ENCODE measurements around the gene SORT1. TPM values are rescaled to one million over a fixed set of nuclear protein-coding genes. Genes with fewer than 3 reads are reported as not detected.

SORT1 gene
- total and polyA plus RNA-seq, 2 donors: 3.6 to 10.3 TPM

GRCh38 chr1:109432336-109432735 lies 34.6 kb upstream of the SORT1 start:
- H3K9me3 ChIP-seq (ENCODE audit: control insufficient read depth in 2 of 2, insufficient read depth in 1 of 2, low read length in 1 of 2): peaks cover 0 to 6% of the 10 kb centered on the region in 2 donors
- H3K4me1 ChIP-seq (ENCODE audit: control insufficient read depth in 2 of 2, insufficient read depth in 2 of 2, low read length in 2 of 2): no peaks in the 10 kb centered on the region
- DNase-seq (ENCODE audit: low read depth in 6 of 9, low spot score in 9 of 9): no peak
- H3K27me3 ChIP-seq (ENCODE audit: control insufficient read depth in 2 of 2, insufficient read depth in 1 of 2, low read length in 1 of 2): no peaks in the 10 kb centered on the region
- no peaks in the 10 kb centered on the region for H3K36me3 ChIP-seq (ENCODE audit: control insufficient read depth in 2 of 2, insufficient read depth in 2 of 2, low read length in 1 of 2)
- no peak overlapping the region for H3K4me3 ChIP-seq (ENCODE audit: low read length in 2 of 2)
- H3K27ac ChIP-seq (ENCODE audit: low read depth in 1 of 2, low read length in 1 of 2): no peak overlapping the region

DNA sequence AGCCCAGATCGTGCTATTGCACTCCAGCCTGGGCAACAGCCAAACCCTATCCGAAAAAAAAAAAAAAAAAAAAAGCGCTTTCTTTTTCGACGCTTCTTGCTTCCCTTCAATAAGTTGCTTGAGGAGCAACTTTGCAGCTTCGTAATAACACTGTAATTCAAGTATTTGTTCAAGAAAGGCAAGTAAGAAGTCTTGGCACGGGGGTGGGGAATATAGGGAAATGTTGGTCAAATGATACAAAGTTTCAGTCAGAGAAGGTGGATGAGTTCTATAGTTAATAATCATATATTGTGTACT lies 29.4 kb upstream of the SORT1 start:
- 10% methylated on average over 7 of the region's 7 CpGs for WGBS
- no peak for DNase-seq (ENCODE audit: low read depth in 6 of 9, low spot score in 9 of 9)
- no peaks in the 10 kb centered on the region for H3K27me3 ChIP-seq (ENCODE audit: control insufficient read depth in 2 of 2, insufficient read depth in 1 of 2, low read length in 1 of 2)
- peak overlapping the region in 1 of 2 donors; percentile 96 for H3K27ac ChIP-seq (ENCODE audit: low read depth in 1 of 2, low read length in 1 of 2)
- no peaks in the 10 kb centered on the region for H3K9me3 ChIP-seq (ENCODE audit: control insufficient read depth in 2 of 2, insufficient read depth in 1 of 2, low read length in 1 of 2)
- no peaks in the 10 kb centered on the region for H3K36me3 ChIP-seq (ENCODE audit: control insufficient read depth in 2 of 2, insufficient read depth in 2 of 2, low read length in 1 of 2)
- H3K4me1 ChIP-seq (ENCODE audit: control insufficient read depth in 2 of 2, insufficient read depth in 2 of 2, low read length in 2 of 2): peaks cover 7 to 14% of the 10 kb centered on the region in 2 donors
- H3K4me3 ChIP-seq (ENCODE audit: low read length in 2 of 2): peak overlapping the region; percentile 92 to 96

DNA sequence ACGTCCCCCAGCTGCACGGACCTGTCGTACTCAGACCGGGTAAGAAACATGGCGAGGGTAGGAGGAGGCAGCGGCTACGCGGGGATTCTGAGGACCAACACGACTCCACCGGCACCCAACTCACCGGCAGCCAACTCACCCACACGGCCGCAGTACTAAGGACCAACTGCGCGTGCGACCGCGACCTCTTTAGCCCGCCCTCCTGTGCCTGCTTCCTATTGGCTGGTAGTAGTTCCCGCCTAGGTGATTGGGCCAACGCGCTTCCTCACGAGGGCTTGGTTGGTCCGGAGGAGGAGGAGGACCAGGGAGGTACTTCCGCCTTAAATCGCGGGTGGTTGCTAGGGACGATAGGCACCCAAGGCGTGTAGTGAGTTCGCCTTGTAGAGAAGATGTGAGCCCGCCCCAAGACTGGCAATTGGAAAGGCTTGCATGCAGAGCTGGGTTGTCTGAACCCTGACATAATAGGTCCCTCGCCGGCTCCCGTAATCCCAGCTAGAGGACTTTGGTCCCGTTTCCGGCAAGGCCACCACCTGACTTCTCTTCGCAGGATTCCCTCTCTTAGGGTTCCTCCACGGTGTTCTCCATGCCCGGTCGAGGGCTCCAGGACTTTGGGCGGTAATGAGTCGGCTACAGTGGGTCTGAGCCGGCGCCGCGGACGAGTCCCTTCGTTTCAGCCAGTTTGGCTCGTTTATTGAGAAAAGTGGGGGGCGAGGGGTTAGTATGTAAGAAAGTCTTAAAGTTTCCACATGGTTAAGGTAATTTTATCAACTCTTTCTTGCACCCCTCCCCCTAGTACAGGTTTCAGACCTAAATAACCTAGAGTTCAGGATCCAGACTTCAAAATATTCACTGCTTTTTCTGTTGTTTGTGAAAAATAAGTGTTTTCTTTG lies 28.8 kb upstream of the SORT1 start, which contains the start of gene PSMA5:
Gene PSMA5, minus strand, starts transcription at position 168 of the 890 bp plus-strand sequence. Its CDS starts 118 bp downstream, at position 50.
- no peaks in the 10 kb centered on the region for H3K9me3 ChIP-seq (ENCODE audit: control insufficient read depth in 2 of 2, insufficient read depth in 1 of 2, low read length in 1 of 2)
- peaks cover 0 to 2% of the 10 kb centered on the region in 2 donors for H3K36me3 ChIP-seq (ENCODE audit: control insufficient read depth in 2 of 2, insufficient read depth in 2 of 2, low read length in 1 of 2)
- H3K4me1 ChIP-seq (ENCODE audit: control insufficient read depth in 2 of 2, insufficient read depth in 2 of 2, low read length in 2 of 2): peaks cover 7 to 14% of the 10 kb centered on the region in 2 donors
- H3K27me3 ChIP-seq (ENCODE audit: control insufficient read depth in 2 of 2, insufficient read depth in 1 of 2, low read length in 1 of 2): no peaks in the 10 kb centered on the region
- WGBS: under 1% methylated on average over 50 of the region's 50 CpGs
- peak within 1 kb of the TSS; percentile 95 to 96 for H3K27ac ChIP-seq (ENCODE audit: low read depth in 1 of 2, low read length in 1 of 2)
- H3K4me3 ChIP-seq (ENCODE audit: low read length in 2 of 2): peak within 1 kb of the TSS; percentile 92 to 96
- peak; percentile 89 to 99 (median 96) for DNase-seq (ENCODE audit: low read depth in 6 of 9, low spot score in 9 of 9)

- WGBS: under 1% methylated on average over 32 of the region's 32 CpGs
- H3K36me3 ChIP-seq (ENCODE audit: control insufficient read depth in 2 of 2, insufficient read depth in 2 of 2, low read length in 1 of 2): peaks cover 7 to 10% of the 10 kb centered on the region in 2 donors
- no peaks in the 10 kb centered on the region for H3K9me3 ChIP-seq (ENCODE audit: control insufficient read depth in 2 of 2, insufficient read depth in 1 of 2, low read length in 1 of 2)
- H3K4me1 ChIP-seq (ENCODE audit: control insufficient read depth in 2 of 2, insufficient read depth in 2 of 2, low read length in 2 of 2): peaks cover 7 to 14% of the 10 kb centered on the region in 2 donors
- peak; percentile 34 to 84 (median 64) for DNase-seq (ENCODE audit: low read depth in 6 of 9, low spot score in 9 of 9)
- peak overlapping the region; percentile 92 to 96 for H3K4me3 ChIP-seq (ENCODE audit: low read length in 2 of 2)
- peak overlapping the region; percentile 95 to 96 for H3K27ac ChIP-seq (ENCODE audit: low read depth in 1 of 2, low read length in 1 of 2)
- H3K27me3 ChIP-seq (ENCODE audit: control insufficient read depth in 2 of 2, insufficient read depth in 1 of 2, low read length in 1 of 2): no peaks in the 10 kb centered on the region
These were observed 27.9 kb upstream of the SORT1 start for GRCh38 chr1:109425391-109426280.

DNA sequence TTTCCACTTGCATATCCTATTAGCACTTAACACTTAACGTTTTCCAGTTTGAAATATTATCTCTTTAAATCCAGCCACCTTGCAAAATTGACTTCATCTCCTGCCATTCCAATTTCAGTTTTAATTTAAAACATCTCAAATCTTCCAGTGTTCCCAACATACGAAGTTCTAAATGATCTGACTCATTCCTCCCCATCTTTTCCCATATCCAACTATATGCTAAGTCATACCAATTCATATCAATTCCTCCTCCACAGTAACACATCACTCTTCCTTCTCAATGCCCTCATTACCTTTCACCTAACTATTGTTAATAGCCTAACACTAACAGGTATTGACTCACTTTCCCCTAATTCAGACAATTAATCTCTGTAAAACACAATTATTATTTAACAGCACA lies 25.8 kb upstream of the SORT1 start:
- no peaks in the 10 kb centered on the region for H3K9me3 ChIP-seq (ENCODE audit: control insufficient read depth in 2 of 2, insufficient read depth in 1 of 2, low read length in 1 of 2)
- no peaks in the 10 kb centered on the region for H3K27me3 ChIP-seq (ENCODE audit: control insufficient read depth in 2 of 2, insufficient read depth in 1 of 2, low read length in 1 of 2)
- H3K36me3 ChIP-seq (ENCODE audit: control insufficient read depth in 2 of 2, insufficient read depth in 2 of 2, low read length in 1 of 2): peaks cover 20 to 28% of the 10 kb centered on the region in 2 donors
- peaks cover 7 to 14% of the 10 kb centered on the region in 2 donors for H3K4me1 ChIP-seq (ENCODE audit: control insufficient read depth in 2 of 2, insufficient read depth in 2 of 2, low read length in 2 of 2)
- no peak overlapping the region for H3K27ac ChIP-seq (ENCODE audit: low read depth in 1 of 2, low read length in 1 of 2)
- no peak for DNase-seq (ENCODE audit: low read depth in 6 of 9, low spot score in 9 of 9)
- WGBS: 92% methylated on average over 2 of the region's 2 CpGs
- H3K4me3 ChIP-seq (ENCODE audit: low read length in 2 of 2): no peak overlapping the region

DNA sequence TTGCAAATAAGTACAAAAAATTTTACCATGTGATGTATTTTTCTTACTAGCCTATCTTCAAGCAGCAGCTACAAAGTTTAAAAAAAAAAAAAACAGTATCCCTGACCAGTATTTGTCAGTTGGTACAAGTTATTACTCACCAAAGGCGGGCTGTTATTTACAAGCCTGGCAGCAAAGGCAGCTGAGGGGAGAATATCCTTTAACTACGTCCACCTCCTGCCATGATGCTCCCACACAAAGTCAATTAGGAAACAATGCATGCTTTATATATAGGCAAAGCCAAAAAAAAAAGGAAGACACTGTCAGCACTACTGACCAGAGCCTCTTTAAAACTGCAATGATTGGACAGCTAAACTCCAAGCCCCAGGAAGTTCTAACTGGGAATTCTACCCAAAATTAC lies 14.8 kb upstream of the SORT1 start:
- DNase-seq (ENCODE audit: low read depth in 6 of 9, low spot score in 9 of 9): no peak
- Histone ChIP-seq H3K4me1 (ENCODE audit: control insufficient read depth in 2 of 2, insufficient read depth in 2 of 2, low read length in 2 of 2) (no peaks in the 10 kb centered on the region), H3K9me3 (ENCODE audit: control insufficient read depth in 2 of 2, insufficient read depth in 1 of 2, low read length in 1 of 2) (no peaks in the 10 kb centered on the region), H3K36me3 (ENCODE audit: control insufficient read depth in 2 of 2, insufficient read depth in 2 of 2, low read length in 1 of 2) (peaks cover 64 to 95% of the 10 kb centered on the region in 2 donors), H3K27me3 (ENCODE audit: control insufficient read depth in 2 of 2, insufficient read depth in 1 of 2, low read length in 1 of 2) (no peaks in the 10 kb centered on the region), H3K4me3 (ENCODE audit: low read length in 2 of 2) (no peak overlapping the region), H3K27ac (ENCODE audit: low read depth in 1 of 2, low read length in 1 of 2) (no peak overlapping the region)
- 97% methylated on average over 2 of the region's 2 CpGs for WGBS

GRCh38 chr1:109404838-109405237 lies 7.1 kb upstream of the SORT1 start:
- Histone ChIP-seq H3K27ac (ENCODE audit: low read depth in 1 of 2, low read length in 1 of 2) (no peak overlapping the region), H3K4me1 (ENCODE audit: control insufficient read depth in 2 of 2, insufficient read depth in 2 of 2, low read length in 2 of 2) (no peaks in the 10 kb centered on the region), H3K9me3 (ENCODE audit: control insufficient read depth in 2 of 2, insufficient read depth in 1 of 2, low read length in 1 of 2) (no peaks in the 10 kb centered on the region), H3K4me3 (ENCODE audit: low read length in 2 of 2) (no peak overlapping the region), H3K36me3 (ENCODE audit: control insufficient read depth in 2 of 2, insufficient read depth in 2 of 2, low read length in 1 of 2) (peaks cover 44 to 88% of the 10 kb centered on the region in 2 donors), H3K27me3 (ENCODE audit: control insufficient read depth in 2 of 2, insufficient read depth in 1 of 2, low read length in 1 of 2) (no peaks in the 10 kb centered on the region)
- WGBS: 70% methylated on average over 4 of the region's 4 CpGs
- DNase-seq (ENCODE audit: low read depth in 6 of 9, low spot score in 9 of 9): no peak

DNA sequence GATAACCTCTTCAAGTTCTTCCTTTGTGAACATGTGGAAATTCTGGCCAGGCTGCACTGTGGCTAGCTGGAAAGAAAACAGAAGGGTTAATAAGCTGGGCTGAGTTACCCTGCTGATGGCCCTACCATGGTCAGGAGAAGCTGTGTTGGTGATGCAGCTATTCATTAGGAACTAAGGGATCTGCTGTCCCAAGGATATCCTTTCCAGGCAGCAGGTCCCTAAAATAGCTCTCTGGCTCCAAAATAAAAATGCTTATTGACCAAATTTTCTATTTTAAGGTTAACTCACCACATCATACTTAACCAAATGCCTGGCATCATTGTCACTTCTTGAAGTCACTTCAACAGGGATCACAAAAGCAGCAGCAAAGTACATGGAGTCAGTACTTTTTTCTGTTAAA lies 4.3 kb upstream of the SORT1 start:
- Histone ChIP-seq H3K9me3 (ENCODE audit: control insufficient read depth in 2 of 2, insufficient read depth in 1 of 2, low read length in 1 of 2) (no peaks in the 10 kb centered on the region), H3K4me3 (ENCODE audit: low read length in 2 of 2) (no peak overlapping the region), H3K36me3 (ENCODE audit: control insufficient read depth in 2 of 2, insufficient read depth in 2 of 2, low read length in 1 of 2) (peaks cover 23 to 61% of the 10 kb centered on the region in 2 donors), H3K4me1 (ENCODE audit: control insufficient read depth in 2 of 2, insufficient read depth in 2 of 2, low read length in 2 of 2) (peaks cover under 1 to 9% of the 10 kb centered on the region in 2 donors), H3K27me3 (ENCODE audit: control insufficient read depth in 2 of 2, insufficient read depth in 1 of 2, low read length in 1 of 2) (peaks cover under 1 to 7% of the 10 kb centered on the region in 2 donors), H3K27ac (ENCODE audit: low read depth in 1 of 2, low read length in 1 of 2) (no peak overlapping the region)
- DNase-seq (ENCODE audit: low read depth in 6 of 9, low spot score in 9 of 9): no peak
